GM23338 (cell line): ENCODE measurements around the gene CUBN. TPM values are rescaled to one million over a fixed set of nuclear protein-coding genes. Genes with fewer than 3 reads are reported as not detected.

Source experiments
- ATAC-seq: fragments of 200-7000 bp; cut with Tn5 transposase; 3 replicates; pipeline ENCODE4 v1.9.1; 2020
- DNase-seq: peaks from one replicate; pipeline ENCODE4 v3.0.0-alpha.2; 2015; ENCODE audit warnings: low spot score
- H2AFZ ChIP-seq: fragments of 200-600 bp; sonication (generic); 2 replicates; pipeline ENCODE4 v1.8.0; 2016; ENCODE audit warnings: antibody characterized with exemption, mild to moderate bottlenecking, moderate library complexity
- H3F3A ChIP-seq: fragments of 200-600 bp; sonication (generic); replicated peaks from 2 replicates; pipeline ENCODE4 v1.8.0; 2017; ENCODE audit warnings: antibody characterized with exemption, mixed run types, low read depth
- H3K27ac ChIP-seq: fragments of 200-600 bp; sonication (generic); 2 replicates; pipeline ENCODE4 v1.6.1; 2016; ENCODE audit warnings: low read depth
- H3K27me3 ChIP-seq: fragments of 200-600 bp; sonication (generic); 2 replicates; pipeline ENCODE4 v1.8.0; 2016; ENCODE audit warnings: mild to moderate bottlenecking, mixed run types, moderate library complexity; ENCODE audit not compliant: insufficient read depth
- H3K36me3 ChIP-seq: fragments of 200-600 bp; sonication (generic); 2 replicates; pipeline ENCODE4 v1.8.0; 2016; ENCODE audit warnings: mild to moderate bottlenecking; ENCODE audit not compliant: insufficient read depth
- H3K4me1 ChIP-seq: fragments of 200-600 bp; sonication (generic); 2 replicates; pipeline ENCODE4 v1.8.0; 2016; ENCODE audit warnings: mild to moderate bottlenecking, moderate library complexity; ENCODE audit not compliant: insufficient read depth
- H3K4me2 ChIP-seq: fragments of 200-600 bp; sonication (generic); 2 replicates; pipeline ENCODE4 v1.7.1; 2017; ENCODE audit warnings: mixed run types
- H3K4me3 ChIP-seq: fragments of 200-600 bp; sonication (generic); 2 replicates; pipeline ENCODE4 v1.6.1; 2016; ENCODE audit warnings: mixed run types
- H3K79me2 ChIP-seq: fragments of 200-600 bp; sonication (generic); replicated peaks from 2 replicates; pipeline ENCODE4 v1.8.0; 2017; ENCODE audit warnings: mild to moderate bottlenecking; ENCODE audit not compliant: insufficient read depth
- H3K9me2 ChIP-seq: fragments of 200-600 bp; sonication (generic); 2 replicates; pipeline ENCODE4 v1.8.0; 2017; ENCODE audit not compliant: insufficient read depth
- H4K20me1 ChIP-seq: fragments of 200-600 bp; sonication (generic); replicated peaks from 2 replicates; pipeline ENCODE4 v1.8.0; 2017; ENCODE audit warnings: mild to moderate bottlenecking; ENCODE audit not compliant: insufficient read depth
- H3K27ac Mint-ChIP-seq: 2 replicates; pipeline ENCODE4 v1.8.0; 2020; ENCODE audit warnings: inconsistent platforms, mild to moderate bottlenecking, moderate library complexity, mixed read lengths
- H3K27me3 Mint-ChIP-seq: 3 replicates; pipeline ENCODE4 v1.8.0; 2022; ENCODE audit warnings: low read depth, mild to moderate bottlenecking, moderate library complexity, mixed read lengths, inconsistent platforms; ENCODE audit not compliant: insufficient read depth, poor library complexity
- H3K36me3 Mint-ChIP-seq: 3 replicates; pipeline ENCODE4 v1.8.0; 2021; ENCODE audit warnings: low read depth, mild to moderate bottlenecking, inconsistent platforms, moderate library complexity, mixed read lengths
- H3K4me1 Mint-ChIP-seq: 3 replicates; pipeline ENCODE4 v1.8.0; 2020; ENCODE audit warnings: mild to moderate bottlenecking, inconsistent platforms, mixed read lengths
- H3K4me3 Mint-ChIP-seq: 3 replicates; pipeline ENCODE4 v1.8.0; 2021; ENCODE audit warnings: moderate library complexity, mild to moderate bottlenecking, inconsistent platforms, mixed read lengths
- H3K9me3 Mint-ChIP-seq: 3 replicates; pipeline ENCODE4 v1.8.0; 2020; ENCODE audit warnings: moderate library complexity, mild to moderate bottlenecking, inconsistent platforms, mixed read lengths
- CREB1 ChIP-seq: fragments of 250-450 bp; sonication (Bioruptor Pico); IDR thresholded peaks from 2 replicates; pipeline ENCODE4 v1.5.0; 2020; ENCODE audit warnings: low read depth, mild to moderate bottlenecking, moderate library complexity
- ETS1 ChIP-seq: IDR thresholded peaks from 2 replicates; pipeline ENCODE4 v1.6.1; 2016; ENCODE audit warnings: antibody characterized with exemption
- EZH2 ChIP-seq: fragments of 200-600 bp; sonication (generic); IDR thresholded peaks from one replicate; pipeline ENCODE4 v1.8.0; 2017; ENCODE audit warnings: antibody characterized with exemption, mild to moderate bottlenecking, low read depth; ENCODE audit not compliant: unreplicated experiment
- EZH2phosphoT487 ChIP-seq: fragments of 200-600 bp; sonication (generic); IDR thresholded peaks from one replicate; pipeline ENCODE4 v1.8.1; 2018; ENCODE audit warnings: antibody characterized with exemption; ENCODE audit not compliant: unreplicated experiment
- JUNB ChIP-seq: IDR thresholded peaks from one replicate; pipeline ENCODE4 v1.6.1; 2016; ENCODE audit warnings: antibody characterized with exemption; ENCODE audit not compliant: unreplicated experiment
- POLR2AphosphoS5 ChIP-seq: IDR thresholded peaks from 2 replicates; pipeline ENCODE4 v1.6.1; 2016; ENCODE audit warnings: antibody characterized with exemption, low read depth
- STAT1 ChIP-seq: IDR thresholded peaks from one replicate; pipeline ENCODE4 v1.6.1; 2016; ENCODE audit warnings: antibody characterized with exemption; ENCODE audit not compliant: unreplicated experiment
- ZNF114 ChIP-seq: fragments of 250-450 bp; sonication (Bioruptor Pico); IDR thresholded peaks from 2 replicates; pipeline ENCODE4 v1.5.0; 2020; ENCODE audit warnings: mild to moderate bottlenecking, moderate library complexity
- ZNF331 ChIP-seq: fragments of 250-450 bp; sonication (Bioruptor Pico); IDR thresholded peaks from 2 replicates; pipeline ENCODE4 v1.5.0; 2020; ENCODE audit warnings: low read depth, mild to moderate bottlenecking, moderate library complexity
- ZNF462 ChIP-seq: fragments of 250-450 bp; sonication (Bioruptor Pico); IDR thresholded peaks from 2 replicates; pipeline ENCODE4 v1.5.0; 2020; ENCODE audit warnings: mild to moderate bottlenecking, moderate library complexity
- polyA plus RNA-seq: library from polyadenylated mRNA; unstranded; fragments of >200 nt; fragmentation: Nextera tagmentation; extraction: Ambion mirVana; gene quantifications from 2 replicates; pipeline ENCODE4 v1.2.1, GENCODE V29; 2016
- total RNA-seq: library from RNA; depleted of rRNA; stranded (reverse); fragments of >200 nt; shearing (Covaris generic); gene quantifications from 2 replicates; pipeline ENCODE4 v1.2.3, GENCODE V29; 2014

The CUBN gene
- total and polyA plus RNA-seq, 2 experiments from 2014 or later: 0.06 to 1.8 TPM

DNA sequence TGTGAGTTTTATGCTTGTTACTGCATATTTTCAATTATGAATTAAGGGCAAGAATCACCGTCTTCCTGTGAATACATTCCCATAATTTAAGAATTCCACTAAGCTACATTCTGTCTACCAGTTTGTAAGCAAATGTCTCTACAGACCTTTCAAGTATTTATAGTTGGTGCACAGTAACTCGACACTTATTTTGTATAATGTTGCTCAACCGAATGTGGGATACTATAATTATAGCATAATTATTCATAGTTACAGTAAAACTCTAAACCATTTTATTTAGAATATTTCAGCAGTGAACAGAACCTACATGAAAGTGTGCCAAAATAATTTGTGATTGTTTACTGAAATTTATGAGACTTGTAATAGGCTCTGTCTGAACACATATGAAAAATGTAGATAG is 17.3 kb upstream of the CUBN start (continued):
- TF ChIP-seq ZNF462 (CRISPR knock-in tag): no peak
- no peak for TF ChIP-seq STAT1
- TF ChIP-seq EZH2: no peak
- TF ChIP-seq ZNF114: no peak
- no peak for TF ChIP-seq EZH2phosphoT487
- TF ChIP-seq CREB1 (CRISPR knock-in tag): no peak
- no peak for TF ChIP-seq POLR2AphosphoS5
- no peak for TF ChIP-seq ETS1
- TF ChIP-seq JUNB: no peak

DNA sequence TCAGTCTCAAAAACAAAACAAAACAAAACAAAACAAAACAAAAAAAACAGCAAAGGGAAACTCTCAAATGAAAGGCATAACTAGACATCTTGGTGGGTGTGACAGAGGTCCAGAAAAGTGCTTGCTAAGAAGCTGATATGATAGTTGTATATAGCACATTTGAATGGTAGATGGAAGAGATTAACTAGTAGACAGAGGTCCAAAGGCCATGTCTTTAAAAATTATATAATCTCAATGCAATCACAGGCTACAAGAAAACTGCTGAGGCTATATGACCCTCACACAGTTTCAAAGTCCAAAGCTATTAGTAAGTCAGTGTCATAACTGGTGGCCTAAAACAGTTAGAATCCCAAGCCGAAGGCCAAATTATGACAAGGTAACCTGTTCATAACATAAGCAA is 15.6 kb upstream of the CUBN start:
- Histone ChIP-seq H4K20me1 (no peaks in the 10 kb centered on the region), H3K36me3 (no peaks in the 10 kb centered on the region), H3K4me2 (no peak overlapping the region), H3K4me3 (no peak overlapping the region), H3K4me1 (no peaks in the 10 kb centered on the region), H2AFZ (no peak overlapping the region), H3F3A (no peaks in the 10 kb centered on the region), H3K27ac (no peak overlapping the region), H3K9me2 (no peaks in the 10 kb centered on the region), H3K27me3 (no peaks in the 10 kb centered on the region), H3K79me2 (no peaks in the 10 kb centered on the region)
- no peak overlapping the region for H3K27ac Mint-ChIP-seq
- H3K9me3 Mint-ChIP-seq: no peaks in the 10 kb centered on the region
- no peaks in the 10 kb centered on the region for H3K27me3 Mint-ChIP-seq
- H3K36me3 Mint-ChIP-seq: no peaks in the 10 kb centered on the region
- ATAC-seq (no peak), DNase-seq (no peak)
- H3K4me1 Mint-ChIP-seq: peaks cover 6% of the 10 kb centered on the region; the same call in 2 of the 3 replicates
- no peak for TF ChIP-seq STAT1
- no peak for TF ChIP-seq ETS1
- TF ChIP-seq CREB1 (CRISPR knock-in tag): no peak
- no peak for TF ChIP-seq JUNB
- TF ChIP-seq EZH2phosphoT487: no peak
- TF ChIP-seq POLR2AphosphoS5: no peak
- TF ChIP-seq ZNF331 (CRISPR knock-in tag): no peak
- no peak for TF ChIP-seq ZNF114
- H3K4me3 Mint-ChIP-seq: no peak overlapping the region
